Measurements from ENCODE around the gene NHLH1. TPM values are rescaled to one million over a fixed set of nuclear protein-coding genes. Genes with fewer than 3 reads are reported as not detected.

Gene NHLH1
- total RNA-seq, 1 experiment from 2014 or later: 0.18 TPM

DNA sequence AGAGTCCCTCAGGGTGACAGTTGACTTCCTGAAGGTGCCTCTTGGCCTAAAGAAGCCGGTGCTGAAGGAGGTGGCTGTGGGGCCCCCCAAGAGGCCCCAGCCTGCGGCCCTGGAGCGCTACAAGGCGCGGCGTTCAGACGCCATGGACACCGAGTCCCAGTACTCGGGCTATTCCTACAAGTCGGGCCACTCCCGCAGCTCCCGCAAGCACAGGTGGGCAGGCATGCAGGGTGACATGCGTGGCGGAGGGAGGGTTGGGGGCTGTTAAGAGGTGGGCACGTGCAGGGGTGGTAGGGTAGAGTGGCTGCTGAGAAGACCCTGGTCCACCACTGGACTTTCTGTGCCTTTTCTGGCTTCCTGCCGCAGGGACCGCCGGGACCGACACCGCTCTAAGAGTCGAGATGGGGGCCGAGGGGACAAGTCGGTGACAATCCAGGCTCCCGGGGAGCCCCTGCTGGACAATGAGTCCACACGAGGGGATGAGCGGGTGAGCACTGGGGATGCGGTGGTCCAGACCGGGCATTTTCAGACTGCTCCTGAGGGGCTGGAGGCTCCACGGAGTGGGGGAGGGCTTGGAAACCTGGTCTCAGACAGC lies 48.9 kb downstream of the NHLH1 start:
- no peaks in the 10 kb centered on the region for H3K4me1 ChIP-seq (ENCODE audit: control insufficient read depth, insufficient read depth, low read length)
- H3K4me3 ChIP-seq (ENCODE audit: low read depth in 2 of 2, low read length in 2 of 2): no peak overlapping the region
- no peak for TF ChIP-seq CTCF (IDR thresholded peaks at IDR 0.05)
- TF ChIP-seq, protein P1, sequence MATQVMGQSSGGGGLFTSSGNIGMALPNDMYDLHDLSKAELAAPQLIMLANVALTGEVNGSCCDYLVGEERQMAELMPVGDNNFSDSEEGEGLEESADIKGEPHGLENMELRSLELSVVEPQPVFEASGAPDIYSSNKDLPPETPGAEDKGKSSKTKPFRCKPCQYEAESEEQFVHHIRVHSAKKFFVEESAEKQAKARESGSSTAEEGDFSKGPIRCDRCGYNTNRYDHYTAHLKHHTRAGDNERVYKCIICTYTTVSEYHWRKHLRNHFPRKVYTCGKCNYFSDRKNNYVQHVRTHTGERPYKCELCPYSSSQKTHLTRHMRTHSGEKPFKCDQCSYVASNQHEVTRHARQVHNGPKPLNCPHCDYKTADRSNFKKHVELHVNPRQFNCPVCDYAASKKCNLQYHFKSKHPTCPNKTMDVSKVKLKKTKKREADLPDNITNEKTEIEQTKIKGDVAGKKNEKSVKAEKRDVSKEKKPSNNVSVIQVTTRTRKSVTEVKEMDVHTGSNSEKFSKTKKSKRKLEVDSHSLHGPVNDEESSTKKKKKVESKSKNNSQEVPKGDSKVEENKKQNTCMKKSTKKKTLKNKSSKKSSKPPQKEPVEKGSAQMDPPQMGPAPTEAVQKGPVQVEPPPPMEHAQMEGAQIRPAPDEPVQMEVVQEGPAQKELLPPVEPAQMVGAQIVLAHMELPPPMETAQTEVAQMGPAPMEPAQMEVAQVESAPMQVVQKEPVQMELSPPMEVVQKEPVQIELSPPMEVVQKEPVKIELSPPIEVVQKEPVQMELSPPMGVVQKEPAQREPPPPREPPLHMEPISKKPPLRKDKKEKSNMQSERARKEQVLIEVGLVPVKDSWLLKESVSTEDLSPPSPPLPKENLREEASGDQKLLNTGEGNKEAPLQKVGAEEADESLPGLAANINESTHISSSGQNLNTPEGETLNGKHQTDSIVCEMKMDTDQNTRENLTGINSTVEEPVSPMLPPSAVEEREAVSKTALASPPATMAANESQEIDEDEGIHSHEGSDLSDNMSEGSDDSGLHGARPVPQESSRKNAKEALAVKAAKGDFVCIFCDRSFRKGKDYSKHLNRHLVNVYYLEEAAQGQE (IDR thresholded peaks at IDR 0.05; ENCODE audit: insufficient read depth in 1 of 2, low read depth in 2 of 2, low read length in 1 of 2): no peak
- no peak for TF ChIP-seq POLR2AphosphoS5 (IDR thresholded peaks at IDR 0.05; ENCODE audit: low read depth, low read length)
- TF ChIP-seq SIN3A (IDR thresholded peaks at IDR 0.05; ENCODE audit: borderline replicate concordance, insufficient read depth, low read depth, low read length): no peak
- no peak for TF ChIP-seq TCF7L2 (IDR thresholded peaks at IDR 0.05; ENCODE audit: low read depth, low read length)
- in situ Hi-C loops (cut with HindIII; ENCODE audit: low pct_unique_long_range_greater_than_20kb, low sequenced_read_pairs) (no loop called here), intact Hi-C loops (cut with micrococcal nuclease; ENCODE audit: unreplicated experiment) (no loop called here)
- ChIA-PET CTCF (no interaction called here), POLR2A (interaction anchor here (0.5 kb wide), 1 partner anchor 98 kb away, joined by 8 read pairs; no protein-coding TSS in a partner anchor)
- BruUV-seq (replicated peaks): no TSS peak
- H3K27me3 ChIP-seq (ENCODE audit: control insufficient read depth, insufficient read depth, low read length): peaks cover 2% of the 10 kb centered on the region; the same call in 1 of the 2 replicates
- no peak overlapping the region for H3K27ac ChIP-seq (ENCODE audit: low read length)
- ATAC-seq: 0 out of 2 replicates have a peak, but pooled peaks have one; percentile 7
- no peak for DNase-seq (ENCODE audit: low read depth, low spot score)
- H3K36me3 ChIP-seq (ENCODE audit: control insufficient read depth, insufficient read depth, low read length): no peaks in the 10 kb centered on the region
- no peaks in the 10 kb centered on the region for H3K9me3 ChIP-seq (ENCODE audit: control insufficient read depth, insufficient read depth, low read depth, low read length)

- no TSS peak for BruUV-seq (replicated peaks)
- in situ Hi-C loops (cut with HindIII; ENCODE audit: low pct_unique_long_range_greater_than_20kb, low sequenced_read_pairs) (no loop called here), intact Hi-C loops (cut with micrococcal nuclease; ENCODE audit: unreplicated experiment) (no loop called here)
- H3K4me3 ChIP-seq (ENCODE audit: low read depth in 2 of 2, low read length in 2 of 2): no peak overlapping the region
- DNase-seq (ENCODE audit: low read depth, low spot score) (no peak), ATAC-seq (peak; percentile 91)
- CTCF ChIA-PET: interaction anchor here (0.5 kb wide), 1 partner anchor 49 kb away, joined by 4 read pairs; the partner anchor contains the start of gene NHLH1
- no peak for TF ChIP-seq SIN3A (IDR thresholded peaks at IDR 0.05; ENCODE audit: borderline replicate concordance, insufficient read depth, low read depth, low read length)
- no peak for TF ChIP-seq TCF7L2 (IDR thresholded peaks at IDR 0.05; ENCODE audit: low read depth, low read length)
- no peak; the same call in 1 of the 2 replicates for TF ChIP-seq CTCF (IDR thresholded peaks at IDR 0.05)
- no peak for TF ChIP-seq POLR2AphosphoS5 (IDR thresholded peaks at IDR 0.05; ENCODE audit: low read depth, low read length)
- TF ChIP-seq, protein P1 (IDR thresholded peaks at IDR 0.05; ENCODE audit: insufficient read depth in 1 of 2, low read depth in 2 of 2, low read length in 1 of 2): no peak
- H3K27ac ChIP-seq (ENCODE audit: low read length): no peak overlapping the region
- H3K27me3 ChIP-seq (ENCODE audit: control insufficient read depth, insufficient read depth, low read length): peaks cover 2% of the 10 kb centered on the region; the same call in 1 of the 2 replicates
- no peaks in the 10 kb centered on the region for H3K36me3 ChIP-seq (ENCODE audit: control insufficient read depth, insufficient read depth, low read length)
- POLR2A ChIA-PET: no interaction called here
- no peaks in the 10 kb centered on the region for H3K4me1 ChIP-seq (ENCODE audit: control insufficient read depth, insufficient read depth, low read length)
- no peaks in the 10 kb centered on the region for H3K9me3 ChIP-seq (ENCODE audit: control insufficient read depth, insufficient read depth, low read depth, low read length)
These were observed 49.5 kb downstream of the NHLH1 start for GRCh38 chr1:160416369-160416768.

Measured in Panc1 (cell line).